Hematopoietic multipotent progenitor cell treated with erythropoietin and hydrocortisone succinate and interleukin-3 and kit ligand, for 15 days (in vitro differentiated cells): ENCODE results near the gene ANKRD9.
"Not testable (repeated sequence)": the region's sequence is repeated elsewhere in the genome, so short reads cannot be mapped to it uniquely, and the experiment has no call there.

ENCODE experiments used
- DNase-seq: peaks from one replicate; pipeline ENCODE4 v3.0.0-alpha.2; 2015; ENCODE audit warnings: low spot score

ANKRD9 gene, protein sequence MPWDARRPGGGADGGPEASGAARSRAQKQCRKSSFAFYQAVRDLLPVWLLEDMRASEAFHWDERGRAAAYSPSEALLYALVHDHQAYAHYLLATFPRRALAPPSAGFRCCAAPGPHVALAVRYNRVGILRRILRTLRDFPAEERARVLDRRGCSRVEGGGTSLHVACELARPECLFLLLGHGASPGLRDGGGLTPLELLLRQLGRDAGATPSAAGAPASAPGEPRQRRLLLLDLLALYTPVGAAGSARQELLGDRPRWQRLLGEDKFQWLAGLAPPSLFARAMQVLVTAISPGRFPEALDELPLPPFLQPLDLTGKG

DNA sequence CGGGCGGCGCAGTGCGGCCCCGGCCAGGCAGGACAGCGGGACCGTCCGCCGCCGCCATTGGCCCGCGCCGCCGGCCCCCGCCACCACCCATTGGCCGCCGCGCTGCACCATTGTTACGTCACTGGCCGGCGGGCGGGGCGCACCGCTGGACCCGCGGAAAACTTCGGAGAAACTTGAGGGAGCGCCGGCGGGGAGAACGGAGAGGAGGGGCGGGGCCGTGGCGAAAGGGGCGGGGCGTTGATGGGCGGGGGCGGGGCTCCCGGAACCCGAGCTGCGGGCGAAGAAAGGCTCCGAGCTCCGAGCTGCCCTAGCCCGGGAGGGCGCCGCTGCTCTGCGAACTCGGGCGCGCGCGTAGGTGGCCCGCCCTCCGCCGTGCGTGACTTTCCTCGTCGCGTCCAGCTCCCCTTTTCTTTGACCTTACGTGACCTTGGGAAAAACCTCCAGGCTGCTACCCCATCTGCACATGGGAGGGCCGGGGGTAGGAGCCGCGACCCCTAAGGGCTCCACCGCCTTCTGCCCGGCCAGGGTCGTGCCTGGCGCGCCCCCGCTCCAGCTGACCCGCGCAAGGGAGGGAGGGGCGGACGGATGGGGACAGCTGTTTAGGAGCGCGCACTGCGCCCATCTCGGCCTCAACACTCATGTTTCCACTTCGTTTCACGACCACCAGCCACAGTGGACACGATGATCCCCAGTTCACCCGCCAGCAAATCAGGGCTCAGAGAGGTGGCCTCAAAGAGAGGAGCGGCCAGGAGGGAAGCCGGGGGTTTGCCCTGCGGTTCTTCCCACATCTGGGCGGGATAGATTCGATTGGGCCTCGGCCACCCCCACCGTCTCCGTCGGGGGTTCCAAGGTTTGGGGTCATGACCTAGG lies at the start of gene ANKRD9:
ANKRD9 (minus strand) TSS at position 31 of the 870 bp plus-strand sequence. CDS start 1,887 bp downstream, outside the sequence.
- peak; percentile 96 for DNase-seq

DNA sequence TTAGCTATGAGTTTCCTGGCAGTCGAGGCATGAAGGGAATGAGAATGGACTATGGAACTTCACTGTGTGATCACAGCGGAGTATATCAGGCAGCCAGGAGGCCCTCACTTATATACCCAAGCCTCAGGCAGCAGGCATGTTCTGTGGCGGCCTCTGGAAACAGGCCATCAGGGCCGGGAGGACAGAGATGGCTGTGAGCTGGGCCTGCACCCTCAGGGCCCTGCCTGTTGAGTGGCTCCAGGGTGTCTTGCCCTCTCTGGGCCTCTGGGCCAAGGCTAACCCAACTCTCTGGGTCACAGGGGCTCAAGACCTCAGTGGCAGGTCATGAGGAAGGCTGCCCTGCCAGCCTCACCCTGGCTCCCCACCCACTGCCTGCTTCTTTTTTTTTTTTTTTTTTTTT lies 49.0 kb upstream of the ANKRD9 start:
- DNase-seq = no peak

DNA sequence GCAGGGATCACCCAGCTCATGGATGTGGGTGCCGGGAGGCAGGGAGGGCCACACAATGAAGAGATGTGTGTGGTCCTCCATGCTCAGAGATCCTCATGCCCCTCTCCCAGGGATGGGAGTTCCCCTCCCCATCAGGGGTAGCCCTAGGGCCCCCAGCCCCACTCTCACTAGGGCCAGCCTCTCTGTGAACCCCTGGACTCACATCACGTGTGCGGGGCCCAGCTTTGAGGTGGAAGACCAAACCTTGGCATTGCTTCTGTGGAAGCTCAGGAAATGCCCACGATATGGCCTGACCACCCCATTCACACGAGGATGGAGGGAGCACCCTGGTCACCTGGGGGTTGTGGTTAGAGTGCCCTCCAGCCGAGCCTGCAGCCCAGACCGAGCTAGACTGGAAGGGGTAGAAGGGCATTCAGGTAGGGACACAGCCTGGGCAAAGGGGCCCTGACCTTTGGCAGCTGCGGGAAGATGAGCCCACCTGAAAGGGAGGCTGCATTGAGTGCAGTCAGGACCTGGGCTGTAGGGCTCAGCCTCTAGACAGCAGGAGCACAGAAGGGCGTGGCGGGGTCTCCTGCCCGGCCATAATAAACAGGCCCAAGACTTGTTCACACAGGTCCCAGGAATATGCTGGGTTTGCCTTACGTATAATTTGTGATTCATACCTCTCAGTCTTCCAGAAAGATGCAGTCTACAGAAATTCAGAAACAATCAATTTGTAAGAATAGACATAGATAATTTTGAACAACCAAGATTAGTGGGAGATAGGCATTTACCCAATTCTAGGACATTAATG lies 48.1 kb upstream of the ANKRD9 start:
- DNase-seq = no peak

DNA sequence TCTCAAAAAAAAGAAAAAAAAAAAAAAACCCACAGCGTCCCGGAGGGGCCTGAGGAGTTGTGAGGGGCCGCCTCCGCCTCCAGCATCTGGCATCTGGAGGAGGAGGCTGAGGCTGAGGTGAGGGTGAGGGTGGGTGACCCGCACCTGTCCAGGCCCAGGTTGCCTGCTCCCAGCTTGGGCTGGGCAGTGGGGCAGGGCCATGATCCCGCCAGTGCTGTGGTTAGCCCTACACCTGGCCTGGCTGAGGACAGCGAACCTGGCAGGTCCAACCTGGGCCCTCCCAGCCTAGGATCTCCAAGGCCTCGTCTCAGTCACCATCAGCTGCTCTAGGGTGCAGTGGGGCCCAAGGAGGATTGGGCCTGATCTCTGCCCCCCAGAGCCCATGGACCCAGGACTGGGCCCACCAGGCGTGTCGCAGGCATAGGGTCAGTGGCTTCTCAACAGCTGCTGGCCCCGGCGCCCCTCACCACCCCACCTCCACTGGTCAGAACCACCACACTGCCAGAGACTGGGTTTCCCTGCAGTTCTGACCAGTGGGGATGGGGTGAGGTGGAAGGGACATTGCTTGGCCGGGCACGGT lies 46.6 kb upstream of the ANKRD9 start:
- no peak for DNase-seq

DNA sequence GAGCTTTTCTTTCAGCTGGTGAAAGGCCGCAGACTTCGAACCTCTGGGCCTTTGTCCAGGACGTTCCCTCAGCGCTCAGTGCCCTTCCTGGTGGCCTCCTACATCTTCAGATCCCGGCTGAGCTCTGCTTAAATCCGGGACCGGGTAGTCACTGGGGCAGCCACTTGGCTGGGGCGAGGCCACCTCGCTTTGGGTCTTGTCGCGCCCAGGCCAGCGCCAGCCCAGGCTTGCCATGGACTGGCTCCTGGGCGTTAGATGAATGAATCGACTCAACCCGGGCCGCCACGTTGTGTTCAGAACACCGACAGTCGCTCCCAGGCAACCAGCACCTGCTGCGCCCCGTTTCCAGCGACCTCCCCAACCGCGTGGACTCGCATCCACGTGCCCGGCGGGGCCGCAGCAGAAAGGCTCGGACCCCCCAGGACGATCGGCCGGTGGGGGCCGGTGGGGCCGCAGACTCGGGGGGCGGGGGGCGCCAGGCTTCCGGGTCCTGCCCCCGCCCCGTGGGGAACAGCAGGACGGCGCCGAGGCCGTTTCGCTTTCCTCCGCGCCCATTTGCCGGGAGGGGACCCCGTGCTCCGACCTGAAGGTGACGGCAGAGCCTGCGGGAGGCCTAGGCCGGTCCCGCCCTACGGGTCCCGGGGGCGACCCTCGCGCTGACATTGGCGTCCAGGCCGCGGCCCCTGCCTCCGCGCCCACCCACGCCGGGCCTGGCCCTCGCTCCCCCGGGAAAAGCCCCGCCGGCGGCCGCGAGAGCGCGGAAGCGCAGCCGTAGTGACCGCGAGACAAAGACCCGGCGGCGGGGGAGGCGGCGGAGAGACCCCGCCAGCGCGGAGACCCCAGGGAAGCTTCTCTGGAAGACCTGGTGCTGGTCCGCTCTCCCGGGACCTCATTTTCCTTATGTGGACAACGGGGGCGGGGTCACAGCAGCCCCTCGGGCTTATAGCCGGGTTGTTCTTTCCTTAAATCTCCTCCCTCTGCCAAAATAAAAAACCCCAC lies 45.5 kb upstream of the ANKRD9 start:
- DNase-seq = peak; percentile 36

DNA sequence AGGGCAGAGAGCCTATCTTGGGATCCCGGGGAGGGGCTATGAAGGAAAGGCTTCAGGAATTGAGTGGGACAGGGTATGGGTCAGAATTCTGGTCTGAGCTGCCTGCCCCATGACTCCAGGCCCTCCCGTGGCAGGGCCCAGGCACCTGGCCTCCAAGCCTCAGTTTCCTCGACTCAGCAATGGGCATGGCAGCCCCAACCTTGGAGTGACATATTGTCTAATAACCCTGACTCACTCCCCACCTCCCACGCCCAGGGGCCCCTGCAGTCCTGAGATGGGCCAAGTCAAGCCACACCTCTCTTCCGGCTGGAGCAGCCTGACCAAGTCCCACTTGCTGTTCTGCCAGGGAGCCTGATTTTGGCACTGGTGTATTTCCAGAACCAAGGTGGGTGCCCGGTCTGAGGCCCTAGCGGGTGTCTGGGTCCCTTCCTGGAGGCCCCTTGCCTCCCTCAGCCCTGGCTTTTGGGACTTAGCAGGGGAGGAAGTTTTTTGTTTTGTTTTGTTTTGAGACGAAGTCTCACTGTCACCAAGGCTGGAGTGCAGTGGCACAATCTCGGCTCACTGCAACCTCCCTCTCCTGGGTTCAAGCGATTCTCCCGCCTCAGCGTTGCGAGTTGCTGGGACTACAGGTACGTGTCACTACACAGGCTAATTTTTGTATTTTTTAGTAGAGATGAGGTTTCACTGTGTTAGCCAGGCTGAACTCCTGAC lies 42.6 kb upstream of the ANKRD9 start:
- peak; percentile 79 for DNase-seq

DNA sequence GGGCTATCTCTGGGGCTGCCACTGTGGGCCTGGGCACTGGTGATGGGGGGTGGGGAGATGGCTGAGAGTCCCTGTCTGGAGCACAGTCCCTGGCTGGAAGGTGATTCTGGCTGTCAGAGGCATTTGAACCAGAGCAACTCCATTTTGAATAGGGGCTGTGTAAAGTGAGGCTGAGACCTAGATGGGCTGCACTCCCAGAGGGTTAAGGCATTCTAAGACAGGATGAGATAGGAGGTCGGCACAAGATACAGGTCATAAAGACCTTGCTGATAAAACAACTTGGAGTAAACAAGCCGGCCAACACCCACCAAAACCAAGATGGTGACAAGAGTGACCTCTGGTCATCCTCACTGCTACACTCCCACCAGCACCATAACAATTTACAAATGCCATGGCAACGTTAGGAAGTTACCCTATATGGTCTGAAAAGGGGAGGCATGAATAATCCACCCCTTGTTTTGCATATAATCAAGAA lies 41.4 kb upstream of the ANKRD9 start:
- not testable (repeated sequence) for DNase-seq

DNA sequence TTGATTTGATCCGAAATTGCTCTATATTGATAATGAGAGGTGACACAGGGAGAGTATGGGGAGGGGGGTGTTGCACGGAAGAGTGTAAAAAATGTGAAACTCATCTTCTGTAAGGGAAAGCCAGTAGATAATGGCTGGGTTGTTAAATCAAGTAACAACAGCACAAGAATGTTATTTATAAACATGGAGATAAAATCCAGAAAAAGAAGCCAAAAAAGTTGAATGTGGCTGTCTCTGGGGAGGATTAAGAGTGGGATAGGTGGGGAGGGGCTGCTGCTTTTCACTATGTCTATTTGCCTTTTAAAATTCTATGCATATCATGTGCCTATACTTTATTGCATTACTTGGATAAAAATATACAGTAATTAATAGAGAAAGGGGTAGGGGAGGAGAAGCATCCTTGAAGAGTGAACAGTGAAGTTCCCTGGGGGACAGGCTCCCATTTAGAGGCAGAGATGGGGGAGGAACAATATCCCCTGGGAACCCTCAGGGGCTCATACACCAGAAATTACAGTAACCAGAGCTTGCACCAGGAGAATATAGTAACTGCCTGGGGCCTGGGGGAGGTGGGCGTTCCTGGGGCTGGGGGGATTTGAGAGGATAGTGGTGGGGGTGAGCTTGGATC lies 39.2 kb upstream of the ANKRD9 start:
- DNase-seq = no peak

DNA sequence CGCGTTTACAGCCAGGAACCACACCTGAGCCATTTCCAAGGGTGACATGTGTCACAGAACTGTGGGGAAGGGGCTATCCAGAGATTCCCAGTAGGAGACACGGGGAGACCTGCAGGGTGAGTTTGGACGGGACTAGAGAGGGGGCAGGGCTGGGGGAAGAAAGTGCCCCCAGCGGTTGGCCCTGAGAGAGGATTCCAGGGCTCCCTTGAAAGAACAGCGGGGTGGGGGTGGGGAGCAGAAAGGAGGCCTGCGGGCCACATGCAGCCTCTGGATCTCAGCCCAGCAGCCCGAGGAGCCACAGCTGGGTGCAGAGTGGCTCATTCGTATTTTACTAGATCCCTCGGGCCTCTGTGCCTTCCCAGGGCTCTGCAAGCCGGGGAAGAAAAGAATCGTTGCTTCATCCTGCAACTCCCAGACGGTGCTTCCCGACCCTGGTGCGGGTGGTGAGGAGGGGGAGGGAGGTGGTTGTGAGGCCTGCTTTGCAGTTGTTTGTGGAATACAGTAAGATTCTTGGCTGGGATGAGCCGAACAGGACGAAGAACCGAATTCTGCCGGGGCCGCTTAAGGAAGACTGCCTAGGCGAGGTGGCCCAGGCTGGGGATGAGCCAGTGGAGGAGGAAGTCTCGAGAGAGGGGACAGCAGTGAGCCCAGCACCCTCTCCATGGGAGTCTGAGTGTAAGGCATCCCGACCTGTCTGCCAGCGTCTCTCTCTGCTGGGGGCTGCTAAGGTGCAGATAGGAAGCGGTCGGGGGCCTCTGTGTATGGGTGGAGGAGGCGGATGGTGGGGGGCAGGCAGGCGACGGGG lies 36.1 kb upstream of the ANKRD9 start:
- no peak for DNase-seq

DNA sequence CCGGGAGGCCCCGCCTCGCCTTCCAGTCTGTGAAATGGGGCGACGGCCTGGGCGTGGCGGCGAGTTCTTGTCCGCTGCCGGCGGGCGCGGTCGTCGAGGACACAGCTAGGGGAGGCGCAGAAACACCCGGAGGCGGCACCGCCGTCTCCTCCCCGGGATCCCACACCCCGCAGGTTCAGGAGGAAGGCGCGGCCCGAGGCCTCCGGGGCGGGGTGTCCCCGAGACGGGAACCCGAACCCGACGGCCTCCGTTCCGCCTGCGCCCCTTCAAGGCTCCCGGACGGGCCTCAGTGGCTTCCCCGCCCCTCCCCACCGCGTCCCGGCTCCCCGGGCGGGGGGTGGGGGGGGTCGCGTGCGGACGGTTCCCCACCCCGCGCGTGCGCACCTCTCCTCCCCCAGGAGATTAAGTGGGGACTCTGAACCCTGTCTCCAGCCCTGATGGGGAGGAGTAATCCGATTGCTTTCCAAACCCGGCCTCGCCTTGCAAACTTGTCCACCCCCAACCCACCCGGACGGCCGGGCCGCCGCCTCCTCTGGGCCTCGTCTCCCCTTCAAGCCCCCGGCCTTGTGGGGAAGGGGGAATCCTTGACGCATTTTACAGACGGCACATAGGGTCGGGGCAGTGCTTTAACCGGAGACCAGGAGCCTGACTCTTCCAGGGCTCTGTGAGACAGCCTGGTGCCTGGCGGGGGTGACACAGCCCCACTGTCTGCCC lies 35.3 kb upstream of the ANKRD9 start:
- DNase-seq = peak; percentile 62

DNA sequence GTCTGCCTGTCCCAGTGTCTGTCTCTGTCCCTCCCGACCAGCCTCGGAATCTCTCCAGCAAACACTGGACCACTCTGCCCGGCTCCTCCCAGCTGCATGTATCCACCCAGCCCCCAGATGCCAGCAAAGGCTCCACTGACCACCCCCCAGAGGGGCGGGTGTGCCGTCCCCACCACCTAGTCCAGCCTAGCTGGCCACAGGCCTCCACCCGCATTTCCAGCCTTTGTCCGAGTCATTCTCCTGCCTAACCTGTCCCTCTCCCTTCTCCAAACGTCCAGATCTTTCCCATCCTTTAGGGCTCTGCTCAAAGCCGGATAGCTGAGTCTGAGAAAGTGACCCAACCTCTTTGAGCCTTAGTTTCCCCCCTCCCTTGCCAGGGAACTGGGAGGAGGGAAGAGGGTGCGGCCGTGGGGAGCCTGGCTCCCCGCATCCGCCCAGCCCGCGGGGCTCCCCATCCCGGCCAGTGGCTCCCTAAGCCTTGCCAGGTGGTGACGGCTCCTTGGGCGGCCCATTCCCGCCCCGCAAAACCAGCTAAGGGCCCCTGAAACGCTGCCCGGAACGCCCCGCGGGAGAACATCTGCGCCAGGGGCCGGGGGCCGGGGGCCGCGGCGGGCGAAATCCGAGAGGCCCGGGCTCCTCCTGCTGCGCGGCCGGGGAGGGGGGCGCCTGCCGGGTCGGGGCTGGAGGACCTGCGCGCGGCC lies 34.6 kb upstream of the ANKRD9 start:
- DNase-seq = no peak

DNA sequence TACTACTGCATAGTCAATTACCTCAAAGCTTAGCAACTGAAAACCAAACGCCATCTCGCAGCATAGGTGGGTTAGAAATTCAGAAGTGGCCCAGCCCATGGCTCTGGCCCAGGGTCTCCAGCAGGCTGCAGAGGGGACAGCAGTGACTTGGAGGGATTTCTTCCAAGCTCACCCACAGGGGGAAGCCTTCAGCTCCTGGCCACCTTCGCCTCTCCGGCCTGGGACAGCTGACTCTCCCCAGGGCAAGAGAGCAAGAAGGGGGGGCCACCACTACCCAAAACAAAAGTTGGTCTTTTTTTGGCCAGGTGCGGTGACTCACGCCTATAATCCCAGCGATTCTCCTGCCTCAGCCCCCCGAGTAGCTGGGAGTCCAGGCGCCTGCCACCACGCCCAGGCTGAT lies 32.2 kb upstream of the ANKRD9 start:
- DNase-seq = no peak

DNA sequence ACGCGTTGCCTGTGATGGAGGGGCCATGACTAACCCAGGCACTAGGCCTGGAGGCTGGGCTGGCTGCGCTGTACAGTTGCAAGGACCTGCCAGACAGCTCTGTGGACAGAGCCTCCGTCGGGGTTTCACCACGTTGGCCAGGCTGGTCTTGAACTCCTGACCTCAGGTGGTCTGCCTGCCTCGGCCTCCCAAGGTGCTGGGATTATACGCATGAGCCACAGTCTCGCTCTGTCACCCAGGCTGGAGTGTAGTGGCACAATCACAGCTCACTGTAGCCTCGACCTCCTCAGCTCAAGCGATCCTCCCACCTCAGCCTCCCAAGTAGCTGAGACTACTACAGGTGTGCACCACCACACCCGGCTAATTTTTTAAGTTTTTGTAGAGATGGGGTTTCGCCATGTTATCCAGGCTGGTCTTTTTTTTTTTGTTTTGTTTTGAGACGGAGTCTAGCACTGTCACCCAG lies 31.5 kb upstream of the ANKRD9 start:
- DNase-seq = not testable (repeated sequence)

DNA sequence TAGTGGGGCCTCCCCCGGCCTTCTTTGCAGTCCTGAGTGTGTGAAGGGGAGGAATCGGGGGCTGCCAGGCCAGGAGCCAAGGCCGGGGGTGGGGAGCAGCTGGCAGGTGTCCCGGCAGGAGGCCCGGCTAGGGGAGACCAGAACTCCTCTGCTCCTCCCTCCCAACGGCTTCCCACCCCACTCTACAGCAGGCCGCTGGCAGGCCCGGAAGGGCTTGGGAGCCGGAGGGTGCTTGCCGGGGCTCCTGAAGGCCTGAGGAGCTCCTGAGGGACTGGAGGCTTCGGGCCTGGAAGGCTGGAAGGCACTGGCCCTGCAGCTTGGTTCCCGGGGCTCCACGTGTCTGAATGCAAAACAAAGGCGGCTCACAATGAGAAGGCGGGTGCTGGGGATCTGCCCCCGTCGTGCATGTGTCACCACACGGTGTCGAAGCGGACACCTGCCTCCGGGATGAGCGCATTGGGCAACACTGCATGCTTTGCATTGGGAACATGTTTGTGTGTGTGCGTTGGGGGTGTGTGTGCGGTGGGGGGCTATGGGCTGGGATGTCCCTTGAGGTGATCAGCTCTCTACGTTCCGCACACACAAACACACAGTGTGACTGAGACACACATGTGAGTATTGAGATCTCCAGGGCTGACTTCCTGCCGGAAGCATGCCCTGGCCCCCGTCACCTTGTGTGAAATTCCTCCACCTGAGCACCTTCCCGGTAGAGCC lies 30.9 kb upstream of the ANKRD9 start:
- DNase-seq = no peak

DNA sequence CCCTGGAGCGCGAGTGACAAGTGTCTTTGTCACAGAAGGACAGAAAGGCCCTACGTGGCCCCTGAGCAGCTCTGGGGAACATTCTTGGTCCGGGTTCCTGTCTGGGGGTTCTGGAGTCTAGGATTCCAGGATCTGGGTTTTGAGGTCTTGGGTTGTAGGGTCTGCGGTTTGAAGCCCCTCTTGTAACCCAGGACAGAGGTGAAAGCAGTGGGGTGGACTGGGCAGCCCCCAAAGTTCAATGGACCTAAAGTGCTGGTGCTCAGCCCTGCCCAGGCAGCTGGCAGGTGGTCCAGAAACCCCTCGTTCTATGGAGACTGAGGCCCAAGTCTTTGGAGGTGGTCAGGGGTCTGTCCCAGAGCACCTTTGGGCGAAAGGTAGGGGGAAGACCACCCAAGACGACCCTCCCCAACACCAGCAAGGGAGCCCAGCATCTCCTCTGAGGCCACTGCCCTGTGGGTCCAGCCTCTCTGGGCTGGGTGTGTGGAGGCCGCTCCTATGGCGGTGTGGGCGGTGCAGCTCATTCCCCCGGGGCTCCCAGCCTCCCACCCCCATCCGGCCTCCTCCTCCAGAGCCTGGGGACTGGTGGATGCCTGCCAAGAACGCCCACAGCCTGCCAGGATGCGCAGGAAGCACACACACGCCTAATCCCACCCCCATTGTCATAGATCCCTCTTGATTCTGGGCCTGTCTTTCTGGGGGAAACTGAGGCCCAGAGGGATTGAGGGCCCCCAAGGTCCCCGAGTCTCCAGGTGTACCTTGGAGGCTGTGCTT lies 30.2 kb upstream of the ANKRD9 start:
- no peak for DNase-seq
